Measurements from ENCODE around the gene LZTS2.

GRCh38 chr10:100966887-100967286 lies 32.7 kb upstream of the LZTS2 start:
- TF ChIP-seq EP300 (IDR thresholded peaks at IDR 0.05) (no peak), CTCF (IDR thresholded peaks at IDR 0.05) (no peak), POLR2AphosphoS5 (IDR thresholded peaks at IDR 0.05) (no peak)
